ENCODE measurements around the gene HNF4A. TPM values are rescaled to one million over a fixed set of nuclear protein-coding genes. Genes with fewer than 3 reads are reported as not detected.
A peak's percentile ranks its signal among the peaks of the same experiment; 100 is the strongest.
"Not testable (repeated sequence)": the region's sequence is repeated elsewhere in the genome, so short reads cannot be mapped to it uniquely, and the experiment has no call there.

HNF4A gene
- polyA plus RNA-seq, 1 donor: not detected

- DNase-seq (ENCODE audit: low read depth): no peak
Observed at GRCh38 chr20:44468044-44468782, 112.7 kb downstream of the HNF4A start.

DNA sequence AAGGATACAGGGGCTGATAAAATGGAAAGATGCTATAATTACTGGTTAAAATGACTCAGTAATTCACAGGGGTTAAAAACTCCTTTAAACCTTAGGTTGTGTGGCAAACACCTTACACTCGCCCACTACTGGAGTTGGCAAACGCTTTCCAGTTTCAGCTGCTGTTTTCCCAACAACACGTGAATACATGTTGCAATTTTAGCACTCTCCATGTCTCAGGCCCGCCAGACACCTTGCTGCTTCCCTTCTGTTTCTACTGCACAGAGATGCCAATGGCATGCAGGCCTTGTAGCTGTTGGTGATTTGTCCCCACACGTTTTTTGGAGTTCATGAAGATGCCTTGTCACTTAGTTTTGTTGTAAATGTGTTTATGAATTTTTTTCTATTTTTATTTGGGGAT lies 114.8 kb downstream of the HNF4A start:
- no peak for DNase-seq (ENCODE audit: low read depth)

DNA sequence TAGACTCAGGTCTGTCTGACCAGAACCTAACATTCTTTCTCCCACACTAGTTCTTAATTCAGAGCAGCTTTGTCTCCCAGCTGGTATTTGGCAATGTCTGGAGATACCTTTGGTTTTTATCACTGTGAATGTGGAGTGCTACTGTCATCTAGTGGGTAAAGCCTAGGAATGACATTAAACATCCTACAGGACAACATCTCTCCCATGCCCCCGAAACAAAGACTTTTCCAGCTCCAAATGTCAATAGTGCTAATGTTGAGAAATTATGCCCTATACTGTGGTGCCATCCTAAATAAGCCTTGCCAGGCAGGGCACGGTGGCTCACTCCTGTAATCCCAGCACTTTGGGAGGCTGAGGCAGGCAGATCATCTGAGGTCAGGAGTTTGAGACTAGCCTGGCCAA lies 116.0 kb downstream of the HNF4A start:
- DNase-seq (ENCODE audit: low read depth): no peak

DNA sequence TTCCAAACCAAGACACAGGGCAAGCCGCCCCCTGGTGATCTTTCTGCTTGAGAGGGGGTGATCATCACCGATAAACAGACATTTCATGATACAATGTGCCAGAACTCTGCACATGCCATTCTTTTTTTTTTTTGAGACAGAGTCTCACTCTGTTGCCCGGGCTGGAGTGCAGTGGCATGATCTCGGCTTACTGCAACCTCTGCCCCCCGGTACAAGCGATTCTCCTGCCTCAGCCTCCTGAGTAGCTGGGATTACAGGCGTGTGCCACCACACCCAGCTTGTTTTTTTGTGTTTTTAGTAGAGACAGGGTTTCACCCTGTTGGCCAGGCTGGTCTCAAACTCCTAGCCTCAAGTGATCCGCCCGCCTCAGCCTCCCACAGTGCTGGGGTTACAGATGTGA lies 116.8 kb downstream of the HNF4A start:
- not testable (repeated sequence) for DNase-seq (ENCODE audit: low read depth)

DNA sequence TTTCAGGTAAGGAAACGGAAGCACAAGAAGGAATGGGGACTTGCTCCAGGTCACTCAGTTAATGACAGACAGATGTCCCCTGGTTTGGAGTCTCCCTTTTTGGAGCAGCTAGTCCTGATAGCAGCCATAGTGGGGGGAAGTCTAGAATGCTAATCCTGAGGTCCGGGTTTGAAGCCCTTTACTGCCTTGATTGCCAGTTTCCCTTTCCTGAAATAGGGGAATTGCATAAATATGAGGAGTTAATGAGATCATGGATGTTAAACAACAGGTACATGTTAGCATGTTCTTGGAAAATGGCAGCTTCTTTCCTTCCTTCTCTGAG lies 119.8 kb downstream of the HNF4A start:
- no peak for DNase-seq (ENCODE audit: low read depth)

GRCh38 chr20:44475694-44476560 lies 120.4 kb downstream of the HNF4A start, which contains the start of gene TTPAL:
TTPAL (plus strand) TSS chr20:44475874; CDS start chr20:44480000, 4,126 bp downstream.
- DNase-seq (ENCODE audit: low read depth): peak; percentile 46

- no peak for DNase-seq (ENCODE audit: low read depth)
Observed at GRCh38 chr20:44477151-44477550, 121.7 kb downstream of the HNF4A start.

GRCh38 chr20:44478206-44478605 lies 122.7 kb downstream of the HNF4A start:
- no peak for DNase-seq (ENCODE audit: low read depth)

- DNase-seq (ENCODE audit: low read depth): no peak
Observed at GRCh38 chr20:44479643-44480042, 124.1 kb downstream of the HNF4A start.

- DNase-seq (ENCODE audit: low read depth): no peak
Observed at GRCh38 chr20:44480097-44480496, 124.6 kb downstream of the HNF4A start.

GRCh38 chr20:44481719-44482416 lies 126.4 kb downstream of the HNF4A start:
- DNase-seq (ENCODE audit: low read depth): no peak

GRCh38 chr20:44483112-44483511 lies 127.6 kb downstream of the HNF4A start:
- DNase-seq (ENCODE audit: low read depth): no peak

Other genes with a start within 250 kb of the HNF4A start
- gene JPH2, start 168.5 kb upstream of the HNF4A start, polyA plus RNA-seq (ENCODE audit: insufficient read length): 105 TPM
- gene OSER1, start 144.9 kb upstream of the HNF4A start, polyA plus RNA-seq (ENCODE audit: insufficient read length): 28.2 TPM
- 0.46 TPM for gene GDAP1L1, start 108.4 kb upstream of the HNF4A start, polyA plus RNA-seq (ENCODE audit: insufficient read length)
- 7.5 TPM for gene FITM2, start 44.5 kb upstream of the HNF4A start, polyA plus RNA-seq (ENCODE audit: insufficient read length)
- gene R3HDML, start 18.7 kb upstream of the HNF4A start, polyA plus RNA-seq (ENCODE audit: insufficient read length): not detected
- gene TTPAL, start 120.2 kb downstream of the HNF4A start, polyA plus RNA-seq (ENCODE audit: insufficient read length): 4.1 TPM
- gene SERINC3, start 166.4 kb downstream of the HNF4A start, polyA plus RNA-seq (ENCODE audit: insufficient read length): 52.6 TPM
- 48.1 TPM for gene PKIG, start 226.9 kb downstream of the HNF4A start, polyA plus RNA-seq (ENCODE audit: insufficient read length)

All from forelimb muscle (tissue), 1 donor.